DMS79 (cell line): ENCODE measurements around the gene BRD3.
A peak's percentile ranks its signal among the peaks of the same experiment; 100 is the strongest.

Source experiments
- DNase-seq: peaks from one replicate; lab custom pipeline; 2025; lab: John Stamatoyannopoulos, UW

The BRD3 gene

DNA sequence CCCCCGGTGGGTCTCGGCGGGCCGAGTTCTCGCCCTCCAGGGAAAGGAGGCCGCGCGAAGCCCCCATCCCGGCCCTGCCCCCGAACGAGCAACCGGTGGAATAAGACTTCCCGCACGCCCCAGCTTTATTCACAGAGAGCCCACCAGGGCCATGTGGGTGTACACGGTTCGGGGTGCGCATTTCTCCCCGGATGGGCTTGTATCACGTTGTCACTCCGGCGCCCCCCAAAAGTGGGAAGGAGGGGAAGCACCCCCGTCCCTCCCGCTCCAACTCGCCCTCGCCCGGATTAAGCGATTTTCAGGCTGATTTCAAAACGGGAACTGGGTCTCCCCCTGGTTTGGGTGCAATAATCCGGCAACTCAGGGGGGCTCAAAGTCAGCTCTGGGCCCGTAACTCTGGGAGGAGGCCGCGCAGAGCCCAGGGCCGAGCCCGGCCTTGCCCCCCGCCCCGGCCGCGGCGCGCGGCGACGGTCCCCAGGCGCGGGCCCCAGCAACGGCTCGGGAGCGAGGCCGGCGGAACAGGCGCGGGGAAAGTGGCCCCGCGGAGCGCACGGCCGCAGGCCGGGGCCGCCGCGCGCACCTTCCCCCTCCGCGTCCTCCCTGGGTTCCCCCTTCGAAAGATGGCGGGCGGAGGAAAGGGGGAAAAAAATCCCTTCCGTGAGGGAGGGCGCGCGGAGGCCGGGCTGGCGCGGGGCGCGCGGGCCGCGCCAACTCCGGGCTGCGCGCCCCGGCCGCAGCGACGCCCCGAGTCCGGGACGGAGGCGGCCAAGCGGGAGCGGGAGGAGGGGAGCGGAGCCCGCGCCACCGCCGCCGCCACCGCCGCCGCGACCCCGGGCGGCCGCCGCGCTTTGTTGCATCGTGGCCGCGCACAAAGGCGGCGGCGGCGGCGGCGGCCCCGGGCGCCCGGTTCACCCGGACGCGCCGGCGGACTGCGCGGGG is 644 bp downstream of the BRD3 start:
- no peak for DNase-seq

DNA sequence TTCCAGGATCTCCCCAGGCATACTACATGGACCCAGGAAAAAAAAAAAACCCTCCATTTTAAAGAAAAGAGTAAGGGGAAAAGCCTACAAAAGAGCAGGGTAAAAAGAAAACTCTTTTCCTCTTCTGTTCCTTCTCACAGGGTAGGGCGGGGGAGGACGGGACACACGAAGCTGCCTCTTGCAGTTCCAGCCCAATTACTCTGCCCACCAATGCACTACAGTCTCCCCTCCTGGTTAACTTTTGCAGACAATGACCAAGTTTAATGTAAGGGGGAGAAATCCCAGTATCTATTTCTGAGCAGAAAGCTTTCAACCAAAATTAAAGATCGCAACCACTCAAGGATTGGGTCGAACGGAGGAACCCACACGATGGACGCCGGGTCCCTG is 1.3 kb downstream of the BRD3 start:
- no peak for DNase-seq

DNA sequence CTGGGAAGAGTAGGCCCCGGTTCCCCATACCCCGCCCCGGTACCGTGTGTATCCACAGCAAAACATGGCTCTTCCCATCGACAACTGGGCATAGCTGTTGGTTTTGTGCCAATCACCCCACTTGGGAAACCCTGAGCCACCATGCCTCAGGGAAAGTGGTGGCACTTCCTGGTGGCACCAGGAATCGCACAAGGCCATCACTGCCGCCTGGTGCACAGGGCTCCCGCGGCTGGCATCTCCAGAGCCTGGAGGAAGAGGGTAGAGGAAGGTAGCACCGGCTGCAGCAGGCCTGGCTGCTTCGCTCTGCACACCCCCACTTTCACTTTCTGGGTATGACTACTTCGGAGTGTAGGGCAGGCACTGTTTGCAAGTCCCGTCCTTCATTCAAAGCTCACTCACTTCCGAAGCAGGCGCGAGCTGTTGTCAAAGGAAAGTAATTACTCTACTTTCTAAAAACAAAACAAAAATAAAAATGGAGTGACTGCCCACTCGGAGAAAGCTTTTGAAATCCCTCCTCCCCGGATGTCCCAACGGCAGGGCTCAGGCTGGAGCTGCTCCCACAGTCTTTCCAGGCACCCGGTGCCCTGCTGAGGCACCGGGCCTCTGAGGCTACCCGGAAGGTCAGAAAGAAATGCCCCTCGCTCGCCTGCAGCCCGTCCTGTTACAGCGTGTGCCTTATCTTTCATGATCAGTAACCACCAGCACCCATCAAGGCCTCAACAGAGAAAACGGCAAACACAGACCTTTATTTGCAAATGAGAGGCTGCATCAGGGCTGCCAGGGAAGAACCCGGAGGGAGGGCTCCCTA is 2.0 kb downstream of the BRD3 start:
- DNase-seq: no peak

- DNase-seq: no peak
These were observed 3.1 kb downstream of the BRD3 start for GRCh38 chr9:134064711-134065110.

- no peak for DNase-seq
These were observed 4.0 kb downstream of the BRD3 start for GRCh38 chr9:134063571-134064450.

GRCh38 chr9:134063088-134063570 is 4.7 kb downstream of the BRD3 start:
- no peak for DNase-seq

DNA sequence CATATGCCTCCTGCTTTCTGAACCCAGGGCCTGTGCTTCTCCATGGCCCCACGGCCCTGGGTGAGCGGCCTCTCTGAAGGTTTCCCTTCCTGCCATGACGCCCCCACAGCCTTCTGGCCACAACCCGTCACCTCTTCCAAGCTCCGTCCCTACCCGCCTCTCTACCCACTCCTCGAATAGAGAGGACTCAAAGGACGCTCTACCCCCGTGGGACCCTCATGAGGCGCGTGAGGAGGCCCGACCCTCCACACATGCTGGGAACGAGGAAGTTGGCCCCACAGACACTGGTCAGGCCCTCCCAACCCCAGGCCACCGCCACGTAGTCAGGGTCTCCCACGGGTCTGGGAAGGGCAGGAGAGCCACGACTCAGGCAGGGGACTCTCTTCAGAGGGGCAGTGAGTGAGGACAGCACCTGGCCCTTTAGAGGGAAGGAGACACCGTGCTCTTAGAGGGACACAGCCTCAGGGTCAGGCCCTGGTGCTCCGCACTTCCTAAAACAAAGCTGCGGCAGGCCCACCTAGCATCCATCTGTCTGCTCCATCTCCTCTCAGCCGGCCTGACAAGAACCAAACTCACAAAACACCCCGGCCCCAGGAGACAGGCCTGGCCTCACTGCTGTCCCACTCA is 5.3 kb downstream of the BRD3 start:
- no peak for DNase-seq

DNA sequence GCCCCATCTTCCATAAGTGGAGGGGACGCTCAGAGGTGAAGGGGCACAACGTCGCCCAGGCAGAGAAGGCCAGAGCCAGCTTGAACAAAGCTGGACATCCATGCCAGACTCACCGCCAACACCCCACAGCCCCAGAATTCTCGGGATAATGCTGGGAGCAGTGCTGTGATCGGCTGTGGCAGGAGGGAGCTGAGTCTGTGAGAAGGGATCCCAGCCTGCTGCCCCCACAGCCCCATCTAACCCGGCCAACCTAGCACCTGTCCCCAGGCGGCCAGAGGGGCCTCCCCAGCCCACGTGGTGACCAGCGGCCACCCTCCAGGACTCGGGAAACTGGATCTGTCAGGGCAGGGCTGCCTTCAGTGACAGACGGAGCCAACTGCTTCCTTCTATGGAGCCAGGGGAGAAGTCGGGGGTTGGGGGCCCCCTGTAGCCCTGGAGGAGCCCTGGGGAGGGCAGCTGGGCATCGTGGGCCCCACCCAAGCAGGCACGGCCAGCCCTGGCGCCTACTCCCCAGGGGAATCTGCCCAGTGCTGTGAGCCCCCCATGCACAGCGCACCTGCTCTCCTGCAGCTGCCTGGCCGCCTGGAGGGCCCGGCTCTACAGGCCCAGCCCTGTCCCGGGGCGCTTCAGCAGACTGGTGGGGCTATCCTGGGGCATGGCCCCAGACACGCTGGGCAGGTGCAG is 6.0 kb downstream of the BRD3 start:
- DNase-seq: no peak

- no peak for DNase-seq
These were observed 6.7 kb downstream of the BRD3 start for GRCh38 chr9:134061019-134061687.

DNA sequence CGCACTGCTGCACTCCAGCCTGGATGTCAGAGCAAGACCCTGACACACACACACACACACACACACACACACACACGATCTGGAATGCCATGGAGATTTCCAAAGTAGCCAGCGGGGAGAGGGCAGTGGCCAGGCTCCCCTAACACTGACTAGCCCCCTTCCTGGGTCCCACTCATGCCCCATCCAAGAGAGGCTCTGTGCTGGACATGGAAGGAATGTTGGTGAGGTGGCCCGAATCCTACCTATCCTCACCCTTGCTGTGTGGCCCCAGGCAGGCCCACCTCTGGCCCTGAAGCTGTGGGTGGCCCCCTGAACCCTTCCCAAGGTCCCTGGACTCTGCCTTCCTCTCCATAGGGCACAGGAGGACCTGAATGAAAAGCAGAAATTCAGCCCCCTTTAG is 7.3 kb downstream of the BRD3 start:
- DNase-seq: no peak

DNA sequence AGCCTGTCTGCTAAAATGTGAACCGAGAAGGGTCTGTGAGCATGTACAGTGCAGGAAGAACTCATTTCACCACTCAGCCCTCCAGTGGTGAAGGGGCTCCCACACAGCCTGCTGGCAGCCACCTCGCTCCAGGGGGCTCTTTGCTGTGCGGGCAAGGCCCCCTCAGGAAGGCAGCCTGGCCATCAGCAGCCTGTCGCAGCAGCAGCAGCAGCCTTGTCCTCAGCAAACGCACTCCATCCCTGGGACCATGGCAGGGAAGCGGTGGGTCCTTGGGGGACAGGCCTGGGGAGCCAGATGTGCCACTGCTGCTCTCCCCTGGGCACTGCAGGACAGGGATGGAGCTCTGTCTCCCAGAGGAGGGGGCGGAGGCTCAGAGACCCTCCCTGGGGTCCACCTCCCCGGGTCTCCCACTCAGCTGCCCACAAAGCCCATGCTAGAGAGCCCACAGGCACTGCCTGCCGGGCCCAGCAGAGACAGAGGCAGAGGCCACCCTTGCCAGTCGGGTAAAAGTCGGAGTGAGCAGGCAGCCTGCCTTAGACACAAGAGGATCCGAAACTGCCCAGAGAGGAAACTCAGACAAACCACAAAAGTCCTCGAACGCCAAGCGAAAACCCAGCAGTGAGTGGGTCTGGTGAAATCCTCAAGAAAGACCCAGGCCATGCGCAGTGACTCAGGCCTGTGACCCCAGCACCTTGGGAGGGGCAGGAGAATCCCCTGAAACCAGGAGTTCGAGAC is 8.0 kb downstream of the BRD3 start:
- DNase-seq: no peak

DNA sequence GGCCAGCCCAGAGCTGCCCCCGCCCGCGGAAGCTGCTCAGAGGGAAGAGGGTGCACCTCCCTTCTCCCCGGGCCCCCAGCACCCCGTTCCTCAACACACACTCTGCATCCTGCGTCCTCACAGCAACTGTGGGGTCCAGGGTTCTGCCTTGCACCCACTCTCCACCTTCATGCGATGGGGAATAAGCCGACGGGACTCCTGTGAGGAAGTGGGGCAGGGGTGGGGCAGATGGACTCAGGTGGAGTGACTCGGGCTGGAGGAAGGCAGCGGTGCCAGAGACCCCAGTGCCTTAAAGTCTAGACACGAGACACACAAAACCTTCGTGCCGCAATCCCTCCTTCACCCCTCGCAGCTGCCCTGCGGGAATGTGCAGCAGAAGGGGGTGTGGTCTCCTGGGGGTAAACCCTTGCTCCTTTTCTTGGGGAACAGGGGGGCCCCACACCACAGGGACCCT is 8.6 kb downstream of the BRD3 start:
- no peak for DNase-seq

- DNase-seq: no peak
These were observed 9.1 kb downstream of the BRD3 start for GRCh38 chr9:134058716-134059115.

DNA sequence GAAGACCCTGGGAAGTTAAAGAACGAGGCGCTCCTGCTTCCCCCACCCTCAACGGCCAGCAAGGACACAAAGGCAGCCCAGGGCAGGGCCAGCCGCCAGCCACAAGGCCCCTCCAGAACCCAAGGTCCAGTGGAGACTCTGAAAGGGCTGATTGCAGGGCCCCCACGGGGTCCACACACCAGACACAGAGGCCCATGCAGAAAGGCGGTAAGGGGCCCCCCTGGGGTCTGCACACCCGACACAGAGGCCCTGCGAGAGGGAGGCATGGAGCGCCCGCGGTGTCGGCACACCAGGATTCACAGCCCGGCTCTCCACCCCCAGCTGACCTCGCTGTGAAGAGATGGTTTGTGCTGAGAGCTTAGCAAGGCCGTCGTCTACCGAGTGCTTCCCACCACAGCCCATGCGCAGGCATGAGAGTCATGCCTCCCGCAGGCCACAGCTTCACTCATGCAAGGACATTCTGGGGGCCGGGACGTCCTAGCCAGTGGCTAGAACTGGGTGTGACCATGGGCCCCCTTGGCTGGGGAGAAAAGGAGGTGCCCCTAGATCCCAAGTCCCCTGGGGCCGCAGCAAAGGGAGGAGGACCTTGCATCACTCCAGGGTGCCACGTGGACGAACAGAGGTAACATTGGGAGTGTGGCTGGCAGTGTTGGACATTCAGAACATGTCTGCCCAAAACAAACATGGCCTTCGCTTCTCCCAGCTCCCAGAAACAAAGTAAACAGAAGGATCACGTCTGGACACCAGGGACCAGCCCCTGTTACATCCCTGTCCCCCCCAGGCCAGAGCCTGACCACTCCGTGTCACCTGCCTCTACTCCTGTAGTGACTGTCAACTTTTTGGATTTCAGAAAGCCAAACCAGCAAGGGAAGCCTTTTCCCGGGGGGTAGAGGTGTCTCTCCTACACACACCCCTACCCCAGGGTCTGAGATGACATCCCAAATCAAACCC is 9.8 kb downstream of the BRD3 start:
- no peak for DNase-seq

- no peak for DNase-seq
These were observed 10.5 kb downstream of the BRD3 start for GRCh38 chr9:134057307-134057657.

DNA sequence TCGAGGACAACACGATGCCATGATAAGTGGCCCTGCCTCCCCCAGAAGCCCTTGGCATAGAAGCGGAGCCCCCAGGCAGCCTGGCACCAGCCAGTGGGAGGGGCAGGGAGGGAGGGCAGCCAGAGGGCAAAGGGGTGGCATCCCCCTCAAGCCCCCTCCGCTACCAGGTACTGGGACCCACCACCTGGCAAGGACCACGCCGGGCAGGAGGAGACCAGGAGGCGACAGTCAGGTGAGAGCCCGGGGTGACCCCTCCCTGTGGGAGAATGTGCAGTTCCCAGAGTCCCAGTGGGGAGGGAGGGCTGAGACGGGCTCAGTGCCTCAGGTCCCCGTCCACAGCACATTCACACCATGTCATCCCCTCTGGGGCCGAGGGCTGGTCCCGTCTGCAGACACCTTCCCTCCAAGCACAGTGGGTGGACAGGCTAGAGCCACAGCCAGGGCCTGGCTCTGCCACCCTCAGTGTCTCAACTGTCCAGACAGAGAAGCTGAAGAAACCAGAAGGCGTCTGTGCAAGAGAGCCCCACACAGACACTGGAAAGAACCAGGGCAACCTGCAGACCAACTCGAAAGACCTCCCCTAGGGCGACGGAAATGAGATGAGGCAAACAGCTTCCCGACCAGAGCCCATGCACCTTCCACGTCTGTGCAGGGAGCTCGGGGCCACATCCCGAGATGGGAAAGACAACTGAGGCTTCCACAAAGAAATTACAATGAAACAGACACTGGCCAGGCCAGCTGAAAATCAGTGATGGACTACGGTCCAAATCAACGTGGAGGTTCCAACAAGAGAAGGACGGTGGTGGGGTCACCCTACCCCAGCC is 11.1 kb downstream of the BRD3 start:
- no peak for DNase-seq

- DNase-seq: peak; percentile 64
These were observed 11.8 kb downstream of the BRD3 start for GRCh38 chr9:134055981-134056461.
